Measurements from ENCODE around the gene KLHL30.

DNA sequence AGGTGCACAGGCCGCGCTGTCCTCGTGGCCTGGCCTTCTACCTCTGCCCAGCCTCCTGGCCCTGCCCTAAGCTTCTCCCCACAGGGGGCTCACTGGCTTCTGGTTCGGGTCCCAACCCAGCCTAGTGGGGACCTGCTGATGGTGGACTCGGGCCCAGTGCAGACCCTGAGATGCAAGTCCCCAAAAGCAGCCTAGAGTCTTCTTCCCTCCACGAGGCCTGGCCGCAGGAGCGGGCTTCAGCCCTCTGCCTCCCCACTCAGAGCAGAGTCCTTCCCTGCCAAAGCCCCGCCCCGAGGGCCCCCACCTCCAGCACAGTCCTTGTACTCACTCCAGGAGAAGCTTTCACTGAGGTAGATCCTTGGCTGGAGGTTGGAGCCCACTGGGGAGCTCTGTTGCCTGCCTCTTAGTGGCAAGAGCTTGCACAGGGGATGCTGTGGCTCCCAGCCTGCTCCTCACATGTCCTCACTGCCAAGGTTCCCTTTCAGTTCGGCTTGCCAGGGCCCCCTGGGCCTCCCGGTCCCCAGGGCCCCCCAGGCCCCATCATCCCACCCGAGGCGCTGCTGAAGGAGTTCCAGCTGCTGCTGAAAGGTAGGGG, 23.9 kb downstream of the KLHL30 start:
- TF ChIP-seq, protein P1, sequence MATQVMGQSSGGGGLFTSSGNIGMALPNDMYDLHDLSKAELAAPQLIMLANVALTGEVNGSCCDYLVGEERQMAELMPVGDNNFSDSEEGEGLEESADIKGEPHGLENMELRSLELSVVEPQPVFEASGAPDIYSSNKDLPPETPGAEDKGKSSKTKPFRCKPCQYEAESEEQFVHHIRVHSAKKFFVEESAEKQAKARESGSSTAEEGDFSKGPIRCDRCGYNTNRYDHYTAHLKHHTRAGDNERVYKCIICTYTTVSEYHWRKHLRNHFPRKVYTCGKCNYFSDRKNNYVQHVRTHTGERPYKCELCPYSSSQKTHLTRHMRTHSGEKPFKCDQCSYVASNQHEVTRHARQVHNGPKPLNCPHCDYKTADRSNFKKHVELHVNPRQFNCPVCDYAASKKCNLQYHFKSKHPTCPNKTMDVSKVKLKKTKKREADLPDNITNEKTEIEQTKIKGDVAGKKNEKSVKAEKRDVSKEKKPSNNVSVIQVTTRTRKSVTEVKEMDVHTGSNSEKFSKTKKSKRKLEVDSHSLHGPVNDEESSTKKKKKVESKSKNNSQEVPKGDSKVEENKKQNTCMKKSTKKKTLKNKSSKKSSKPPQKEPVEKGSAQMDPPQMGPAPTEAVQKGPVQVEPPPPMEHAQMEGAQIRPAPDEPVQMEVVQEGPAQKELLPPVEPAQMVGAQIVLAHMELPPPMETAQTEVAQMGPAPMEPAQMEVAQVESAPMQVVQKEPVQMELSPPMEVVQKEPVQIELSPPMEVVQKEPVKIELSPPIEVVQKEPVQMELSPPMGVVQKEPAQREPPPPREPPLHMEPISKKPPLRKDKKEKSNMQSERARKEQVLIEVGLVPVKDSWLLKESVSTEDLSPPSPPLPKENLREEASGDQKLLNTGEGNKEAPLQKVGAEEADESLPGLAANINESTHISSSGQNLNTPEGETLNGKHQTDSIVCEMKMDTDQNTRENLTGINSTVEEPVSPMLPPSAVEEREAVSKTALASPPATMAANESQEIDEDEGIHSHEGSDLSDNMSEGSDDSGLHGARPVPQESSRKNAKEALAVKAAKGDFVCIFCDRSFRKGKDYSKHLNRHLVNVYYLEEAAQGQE (IDR thresholded peaks at IDR 0.05; ENCODE audit: insufficient read depth in 1 of 2, low read depth in 2 of 2, low read length in 2 of 2) = no peak
- TF ChIP-seq POLR2AphosphoS5 (IDR thresholded peaks at IDR 0.05; ENCODE audit: low read depth, low read length) (no peak), TAF1 (IDR thresholded peaks at IDR 0.05; ENCODE audit: borderline replicate concordance, insufficient read depth, low read length) (no peak), SIN3A (IDR thresholded peaks at IDR 0.05; ENCODE audit: borderline replicate concordance, insufficient read depth, low read length) (no peak)

Data from PFSK-1 (cell line).